ENCODE results near the gene LRCH1.

Gene LRCH1

GRCh38 chr13:46562581-46562980 is 9.6 kb downstream of the LRCH1 start:
- DNase-seq: no peak

GRCh38 chr13:46565808-46566750 is 13.1 kb downstream of the LRCH1 start:
- no peak for DNase-seq

- no peak for DNase-seq
Observed at GRCh38 chr13:46567671-46568070, 14.7 kb downstream of the LRCH1 start.

GRCh38 chr13:46569456-46569855 is 16.5 kb downstream of the LRCH1 start:
- no peak for DNase-seq

- no peak for DNase-seq
Observed at GRCh38 chr13:46570273-46570672, 17.3 kb downstream of the LRCH1 start.

- no peak for DNase-seq
Observed at GRCh38 chr13:46571189-46571908, 18.4 kb downstream of the LRCH1 start.

GRCh38 chr13:46571909-46572595 is 19.1 kb downstream of the LRCH1 start:
- DNase-seq: no peak

- DNase-seq: no peak
Observed at GRCh38 chr13:46572752-46573431, 19.9 kb downstream of the LRCH1 start.

GRCh38 chr13:46575301-46575771 is 22.4 kb downstream of the LRCH1 start:
- DNase-seq: no peak

- no peak for DNase-seq
Observed at GRCh38 chr13:46575818-46576221, 22.9 kb downstream of the LRCH1 start.

GRCh38 chr13:46576762-46577161 is 23.8 kb downstream of the LRCH1 start:
- DNase-seq: no peak

- no peak for DNase-seq
Observed at GRCh38 chr13:46577696-46578589, 25.0 kb downstream of the LRCH1 start.

GRCh38 chr13:46578590-46578975 is 25.6 kb downstream of the LRCH1 start:
- no peak for DNase-seq

- DNase-seq: no peak
Observed at GRCh38 chr13:46580362-46580839, 27.4 kb downstream of the LRCH1 start.

GRCh38 chr13:46582190-46582589 is 29.2 kb downstream of the LRCH1 start:
- no peak for DNase-seq

- DNase-seq: no peak
Observed at GRCh38 chr13:46586751-46587514, 34.0 kb downstream of the LRCH1 start.

GRCh38 chr13:46587807-46588418 is 34.9 kb downstream of the LRCH1 start:
- DNase-seq: no peak

- DNase-seq: no peak
Observed at GRCh38 chr13:46592385-46592784, 39.4 kb downstream of the LRCH1 start.

GRCh38 chr13:46593398-46593797 is 40.4 kb downstream of the LRCH1 start:
- no peak for DNase-seq

- DNase-seq: no peak
Observed at GRCh38 chr13:46594374-46595078, 41.6 kb downstream of the LRCH1 start.

Data from NK-92 treated with Interleukin-12 subunit alpha and Interleukin-12 subunit beta, amount 100 ng/mL, for 24 hours (cell line).